ENCODE results near the gene FAM107B.

FAM107B gene

GRCh38 chr10:14560274-14560673, 214.4 kb downstream of the FAM107B start:
- DNase-seq (ENCODE audit: low read depth) = peak; percentile 68
- TF ChIP-seq CTCF (conservative IDR thresholded peaks at IDR 0.05; ENCODE audit: control insufficient read depth, insufficient read depth, low read depth, low read length) = no peak
- no peak overlapping the region for H3K4me3 ChIP-seq (ENCODE audit: control insufficient read depth, low read depth, low read length)

- no peak overlapping the region for H3K4me3 ChIP-seq (ENCODE audit: control insufficient read depth, low read depth, low read length)
- no peak for TF ChIP-seq CTCF (conservative IDR thresholded peaks at IDR 0.05; ENCODE audit: control insufficient read depth, insufficient read depth, low read depth, low read length)
- no peak for DNase-seq (ENCODE audit: low read depth)
Measured at GRCh38 chr10:14558025-14558424, 216.7 kb downstream of the FAM107B start.

- no peak overlapping the region for H3K4me3 ChIP-seq (ENCODE audit: control insufficient read depth, low read depth, low read length)
- no peak for DNase-seq (ENCODE audit: low read depth)
- TF ChIP-seq CTCF (conservative IDR thresholded peaks at IDR 0.05; ENCODE audit: control insufficient read depth, insufficient read depth, low read depth, low read length) = no peak
Measured at GRCh38 chr10:14557567-14557966, 217.1 kb downstream of the FAM107B start.

GRCh38 chr10:14556285-14556956, 218.3 kb downstream of the FAM107B start:
- H3K4me3 ChIP-seq (ENCODE audit: control insufficient read depth, low read depth, low read length) = no peak overlapping the region
- no peak for TF ChIP-seq CTCF (conservative IDR thresholded peaks at IDR 0.05; ENCODE audit: control insufficient read depth, insufficient read depth, low read depth, low read length)
- no peak for DNase-seq (ENCODE audit: low read depth)

GRCh38 chr10:14555807-14556206, 218.9 kb downstream of the FAM107B start:
- TF ChIP-seq CTCF (conservative IDR thresholded peaks at IDR 0.05; ENCODE audit: control insufficient read depth, insufficient read depth, low read depth, low read length) = no peak
- DNase-seq (ENCODE audit: low read depth) = no peak
- no peak overlapping the region for H3K4me3 ChIP-seq (ENCODE audit: control insufficient read depth, low read depth, low read length)

- DNase-seq (ENCODE audit: low read depth) = peak; percentile 18
- H3K4me3 ChIP-seq (ENCODE audit: control insufficient read depth, low read depth, low read length) = no peak overlapping the region
- no peak for TF ChIP-seq CTCF (conservative IDR thresholded peaks at IDR 0.05; ENCODE audit: control insufficient read depth, insufficient read depth, low read depth, low read length)
Measured at GRCh38 chr10:14554491-14555205, 220.0 kb downstream of the FAM107B start.

Data from fibroblast of mammary gland (primary cell).